ENCODE results near the gene HOXA6.

GRCh38 chr7:27132978-27133377 is 14.6 kb downstream of the HOXA6 start:
- TF ChIP-seq, protein P1, sequence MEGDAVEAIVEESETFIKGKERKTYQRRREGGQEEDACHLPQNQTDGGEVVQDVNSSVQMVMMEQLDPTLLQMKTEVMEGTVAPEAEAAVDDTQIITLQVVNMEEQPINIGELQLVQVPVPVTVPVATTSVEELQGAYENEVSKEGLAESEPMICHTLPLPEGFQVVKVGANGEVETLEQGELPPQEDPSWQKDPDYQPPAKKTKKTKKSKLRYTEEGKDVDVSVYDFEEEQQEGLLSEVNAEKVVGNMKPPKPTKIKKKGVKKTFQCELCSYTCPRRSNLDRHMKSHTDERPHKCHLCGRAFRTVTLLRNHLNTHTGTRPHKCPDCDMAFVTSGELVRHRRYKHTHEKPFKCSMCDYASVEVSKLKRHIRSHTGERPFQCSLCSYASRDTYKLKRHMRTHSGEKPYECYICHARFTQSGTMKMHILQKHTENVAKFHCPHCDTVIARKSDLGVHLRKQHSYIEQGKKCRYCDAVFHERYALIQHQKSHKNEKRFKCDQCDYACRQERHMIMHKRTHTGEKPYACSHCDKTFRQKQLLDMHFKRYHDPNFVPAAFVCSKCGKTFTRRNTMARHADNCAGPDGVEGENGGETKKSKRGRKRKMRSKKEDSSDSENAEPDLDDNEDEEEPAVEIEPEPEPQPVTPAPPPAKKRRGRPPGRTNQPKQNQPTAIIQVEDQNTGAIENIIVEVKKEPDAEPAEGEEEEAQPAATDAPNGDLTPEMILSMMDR (conservative IDR thresholded peaks at IDR 0.05; ENCODE audit: low read length): no peak
- TF ChIP-seq EZH2phosphoT487 (IDR thresholded peaks at IDR 0.05; ENCODE audit: borderline replicate concordance, low read depth, low read length): no peak
